Measurements from ENCODE around the gene SCAPER. TPM values are rescaled to one million over a fixed set of nuclear protein-coding genes. Genes with fewer than 3 reads are reported as not detected.

SCAPER gene
- total RNA-seq, 1 experiment from 2014 or later = 10.3 TPM

DNA sequence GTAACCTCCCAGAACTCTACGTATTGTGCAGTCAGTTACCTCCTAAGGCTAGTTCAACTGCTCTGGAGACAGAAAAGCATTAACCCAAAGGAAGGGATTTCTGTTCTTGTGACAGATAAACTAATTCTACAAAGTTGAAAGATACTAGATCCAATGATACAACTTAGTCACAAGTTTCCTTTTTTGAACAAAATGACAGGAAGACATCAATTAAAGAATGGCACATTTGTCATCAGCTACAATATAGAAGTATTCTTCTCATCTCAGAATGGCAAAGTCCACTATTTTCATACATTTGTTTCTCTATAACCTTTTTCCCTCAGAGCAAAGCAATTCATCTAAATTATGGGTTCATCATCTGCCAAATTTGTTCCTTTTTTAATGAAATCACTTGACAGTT is 524.9 kb downstream of the SCAPER start:
- H3K27ac Mint-ChIP-seq = no peak overlapping the region
- ATAC-seq (no peak), DNase-seq (ENCODE audit: low spot score) (no peak)
- H3K4me1 Mint-ChIP-seq = peaks cover 4% of the 10 kb centered on the region; the same call in 1 of the 2 replicates
- CTCF ChIA-PET = no interaction called here
- H3K9me3 Mint-ChIP-seq = no peaks in the 10 kb centered on the region
- H3K27me3 Mint-ChIP-seq (ENCODE audit: low read depth) = no peaks in the 10 kb centered on the region
- H3K4me3 Mint-ChIP-seq = no peak overlapping the region
- POLR2A ChIA-PET = no interaction called here
- TF ChIP-seq, protein P1, sequence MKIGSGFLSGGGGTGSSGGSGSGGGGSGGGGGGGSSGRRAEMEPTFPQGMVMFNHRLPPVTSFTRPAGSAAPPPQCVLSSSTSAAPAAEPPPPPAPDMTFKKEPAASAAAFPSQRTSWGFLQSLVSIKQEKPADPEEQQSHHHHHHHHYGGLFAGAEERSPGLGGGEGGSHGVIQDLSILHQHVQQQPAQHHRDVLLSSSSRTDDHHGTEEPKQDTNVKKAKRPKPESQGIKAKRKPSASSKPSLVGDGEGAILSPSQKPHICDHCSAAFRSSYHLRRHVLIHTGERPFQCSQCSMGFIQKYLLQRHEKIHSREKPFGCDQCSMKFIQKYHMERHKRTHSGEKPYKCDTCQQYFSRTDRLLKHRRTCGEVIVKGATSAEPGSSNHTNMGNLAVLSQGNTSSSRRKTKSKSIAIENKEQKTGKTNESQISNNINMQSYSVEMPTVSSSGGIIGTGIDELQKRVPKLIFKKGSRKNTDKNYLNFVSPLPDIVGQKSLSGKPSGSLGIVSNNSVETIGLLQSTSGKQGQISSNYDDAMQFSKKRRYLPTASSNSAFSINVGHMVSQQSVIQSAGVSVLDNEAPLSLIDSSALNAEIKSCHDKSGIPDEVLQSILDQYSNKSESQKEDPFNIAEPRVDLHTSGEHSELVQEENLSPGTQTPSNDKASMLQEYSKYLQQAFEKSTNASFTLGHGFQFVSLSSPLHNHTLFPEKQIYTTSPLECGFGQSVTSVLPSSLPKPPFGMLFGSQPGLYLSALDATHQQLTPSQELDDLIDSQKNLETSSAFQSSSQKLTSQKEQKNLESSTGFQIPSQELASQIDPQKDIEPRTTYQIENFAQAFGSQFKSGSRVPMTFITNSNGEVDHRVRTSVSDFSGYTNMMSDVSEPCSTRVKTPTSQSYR (CRISPR knock-in tag; IDR thresholded peaks at IDR 0.05) = no peak
- no peak for TF ChIP-seq CREB1 (CRISPR knock-in tag; IDR thresholded peaks at IDR 0.05)
- no peak for TF ChIP-seq ZNF263 (CRISPR knock-in tag; IDR thresholded peaks at IDR 0.05; ENCODE audit: low read depth)
- TF ChIP-seq, protein P2, sequence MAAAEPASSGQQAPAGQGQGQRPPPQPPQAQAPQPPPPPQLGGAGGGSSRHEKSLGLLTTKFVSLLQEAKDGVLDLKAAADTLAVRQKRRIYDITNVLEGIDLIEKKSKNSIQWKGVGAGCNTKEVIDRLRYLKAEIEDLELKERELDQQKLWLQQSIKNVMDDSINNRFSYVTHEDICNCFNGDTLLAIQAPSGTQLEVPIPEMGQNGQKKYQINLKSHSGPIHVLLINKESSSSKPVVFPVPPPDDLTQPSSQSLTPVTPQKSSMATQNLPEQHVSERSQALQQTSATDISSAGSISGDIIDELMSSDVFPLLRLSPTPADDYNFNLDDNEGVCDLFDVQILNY (CRISPR knock-in tag; IDR thresholded peaks at IDR 0.05) = no peak
- TF ChIP-seq NR1H2 (CRISPR knock-in tag; IDR thresholded peaks at IDR 0.05) = no peak
- TF ChIP-seq KAT7 (CRISPR knock-in tag; IDR thresholded peaks at IDR 0.05; ENCODE audit: borderline replicate concordance) = no peak
- no peak for TF ChIP-seq ETV6 (CRISPR knock-in tag; IDR thresholded peaks at IDR 0.05)
- TF ChIP-seq ELF4 (CRISPR knock-in tag; IDR thresholded peaks at IDR 0.05; ENCODE audit: low read depth) = no peak
- no peaks in the 10 kb centered on the region for H3K36me3 Mint-ChIP-seq

DNA sequence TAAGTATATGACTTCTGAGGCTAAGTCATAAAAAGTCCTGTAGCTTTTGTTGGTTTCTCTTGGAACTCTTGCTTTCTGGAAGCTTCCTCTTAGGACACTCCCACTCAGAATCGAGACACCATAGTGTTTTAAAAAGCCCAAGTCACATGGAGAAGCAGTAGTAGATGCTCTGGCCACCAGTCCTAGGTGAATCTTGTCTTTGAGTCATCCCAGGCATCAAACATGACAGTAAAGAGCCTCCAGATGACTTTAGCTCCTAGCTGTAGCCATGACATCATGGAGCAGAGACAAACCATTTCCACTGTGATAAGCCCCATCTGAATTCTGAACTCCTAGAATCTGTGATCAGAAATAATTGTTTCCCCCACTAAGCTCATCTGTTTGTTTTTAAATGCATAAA is 526.4 kb downstream of the SCAPER start:
- no peaks in the 10 kb centered on the region for H3K27me3 Mint-ChIP-seq (ENCODE audit: low read depth)
- H3K4me1 Mint-ChIP-seq = peaks cover 4% of the 10 kb centered on the region; the same call in 1 of the 2 replicates
- ATAC-seq (no peak), DNase-seq (ENCODE audit: low spot score) (no peak)
- CTCF ChIA-PET = no interaction called here
- no peaks in the 10 kb centered on the region for H3K9me3 Mint-ChIP-seq
- no peak overlapping the region for H3K4me3 Mint-ChIP-seq
- no peak overlapping the region for H3K27ac Mint-ChIP-seq
- no peaks in the 10 kb centered on the region for H3K36me3 Mint-ChIP-seq
- POLR2A ChIA-PET = interaction anchor here (0.6 kb wide), 2 partner anchors 116 to 237 kb away, joined by 4 to 9 read pairs; no protein-coding TSS in a partner anchor
- TF ChIP-seq CREB1 (CRISPR knock-in tag; IDR thresholded peaks at IDR 0.05) (no peak), MYBL2 (CRISPR knock-in tag; IDR thresholded peaks at IDR 0.05) (no peak), TCF7 (CRISPR knock-in tag; IDR thresholded peaks at IDR 0.05; ENCODE audit: low read depth) (no peak), NR1H2 (CRISPR knock-in tag; IDR thresholded peaks at IDR 0.05) (no peak), ZNF219 (CRISPR knock-in tag; IDR thresholded peaks at IDR 0.05; ENCODE audit: borderline replicate concordance) (no peak), ZNF396 (CRISPR knock-in tag; IDR thresholded peaks at IDR 0.05; ENCODE audit: borderline replicate concordance) (no peak), ZNF671 (CRISPR knock-in tag; IDR thresholded peaks at IDR 0.05) (no peak)
- TF ChIP-seq, protein P3, sequence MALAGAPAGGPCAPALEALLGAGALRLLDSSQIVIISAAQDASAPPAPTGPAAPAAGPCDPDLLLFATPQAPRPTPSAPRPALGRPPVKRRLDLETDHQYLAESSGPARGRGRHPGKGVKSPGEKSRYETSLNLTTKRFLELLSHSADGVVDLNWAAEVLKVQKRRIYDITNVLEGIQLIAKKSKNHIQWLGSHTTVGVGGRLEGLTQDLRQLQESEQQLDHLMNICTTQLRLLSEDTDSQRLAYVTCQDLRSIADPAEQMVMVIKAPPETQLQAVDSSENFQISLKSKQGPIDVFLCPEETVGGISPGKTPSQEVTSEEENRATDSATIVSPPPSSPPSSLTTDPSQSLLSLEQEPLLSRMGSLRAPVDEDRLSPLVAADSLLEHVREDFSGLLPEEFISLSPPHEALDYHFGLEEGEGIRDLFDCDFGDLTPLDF (CRISPR knock-in tag; IDR thresholded peaks at IDR 0.05) = no peak
- TF ChIP-seq, protein P1 (CRISPR knock-in tag; IDR thresholded peaks at IDR 0.05) = no peak
- TF ChIP-seq, protein P4, sequence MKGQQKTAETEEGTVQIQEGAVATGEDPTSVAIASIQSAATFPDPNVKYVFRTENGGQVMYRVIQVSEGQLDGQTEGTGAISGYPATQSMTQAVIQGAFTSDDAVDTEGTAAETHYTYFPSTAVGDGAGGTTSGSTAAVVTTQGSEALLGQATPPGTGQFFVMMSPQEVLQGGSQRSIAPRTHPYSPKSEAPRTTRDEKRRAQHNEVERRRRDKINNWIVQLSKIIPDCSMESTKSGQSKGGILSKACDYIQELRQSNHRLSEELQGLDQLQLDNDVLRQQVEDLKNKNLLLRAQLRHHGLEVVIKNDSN (CRISPR knock-in tag; IDR thresholded peaks at IDR 0.05) = no peak
- TF ChIP-seq, protein P5, sequence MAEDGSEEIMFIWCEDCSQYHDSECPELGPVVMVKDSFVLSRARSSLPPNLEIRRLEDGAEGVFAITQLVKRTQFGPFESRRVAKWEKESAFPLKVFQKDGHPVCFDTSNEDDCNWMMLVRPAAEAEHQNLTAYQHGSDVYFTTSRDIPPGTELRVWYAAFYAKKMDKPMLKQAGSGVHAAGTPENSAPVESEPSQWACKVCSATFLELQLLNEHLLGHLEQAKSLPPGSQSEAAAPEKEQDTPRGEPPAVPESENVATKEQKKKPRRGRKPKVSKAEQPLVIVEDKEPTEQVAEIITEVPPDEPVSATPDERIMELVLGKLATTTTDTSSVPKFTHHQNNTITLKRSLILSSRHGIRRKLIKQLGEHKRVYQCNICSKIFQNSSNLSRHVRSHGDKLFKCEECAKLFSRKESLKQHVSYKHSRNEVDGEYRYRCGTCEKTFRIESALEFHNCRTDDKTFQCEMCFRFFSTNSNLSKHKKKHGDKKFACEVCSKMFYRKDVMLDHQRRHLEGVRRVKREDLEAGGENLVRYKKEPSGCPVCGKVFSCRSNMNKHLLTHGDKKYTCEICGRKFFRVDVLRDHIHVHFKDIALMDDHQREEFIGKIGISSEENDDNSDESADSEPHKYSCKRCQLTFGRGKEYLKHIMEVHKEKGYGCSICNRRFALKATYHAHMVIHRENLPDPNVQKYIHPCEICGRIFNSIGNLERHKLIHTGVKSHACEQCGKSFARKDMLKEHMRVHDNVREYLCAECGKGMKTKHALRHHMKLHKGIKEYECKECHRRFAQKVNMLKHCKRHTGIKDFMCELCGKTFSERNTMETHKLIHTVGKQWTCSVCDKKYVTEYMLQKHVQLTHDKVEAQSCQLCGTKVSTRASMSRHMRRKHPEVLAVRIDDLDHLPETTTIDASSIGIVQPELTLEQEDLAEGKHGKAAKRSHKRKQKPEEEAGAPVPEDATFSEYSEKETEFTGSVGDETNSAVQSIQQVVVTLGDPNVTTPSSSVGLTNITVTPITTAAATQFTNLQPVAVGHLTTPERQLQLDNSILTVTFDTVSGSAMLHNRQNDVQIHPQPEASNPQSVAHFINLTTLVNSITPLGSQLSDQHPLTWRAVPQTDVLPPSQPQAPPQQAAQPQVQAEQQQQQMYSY (CRISPR knock-in tag; IDR thresholded peaks at IDR 0.05) = no peak
- TF ChIP-seq, protein P6, sequence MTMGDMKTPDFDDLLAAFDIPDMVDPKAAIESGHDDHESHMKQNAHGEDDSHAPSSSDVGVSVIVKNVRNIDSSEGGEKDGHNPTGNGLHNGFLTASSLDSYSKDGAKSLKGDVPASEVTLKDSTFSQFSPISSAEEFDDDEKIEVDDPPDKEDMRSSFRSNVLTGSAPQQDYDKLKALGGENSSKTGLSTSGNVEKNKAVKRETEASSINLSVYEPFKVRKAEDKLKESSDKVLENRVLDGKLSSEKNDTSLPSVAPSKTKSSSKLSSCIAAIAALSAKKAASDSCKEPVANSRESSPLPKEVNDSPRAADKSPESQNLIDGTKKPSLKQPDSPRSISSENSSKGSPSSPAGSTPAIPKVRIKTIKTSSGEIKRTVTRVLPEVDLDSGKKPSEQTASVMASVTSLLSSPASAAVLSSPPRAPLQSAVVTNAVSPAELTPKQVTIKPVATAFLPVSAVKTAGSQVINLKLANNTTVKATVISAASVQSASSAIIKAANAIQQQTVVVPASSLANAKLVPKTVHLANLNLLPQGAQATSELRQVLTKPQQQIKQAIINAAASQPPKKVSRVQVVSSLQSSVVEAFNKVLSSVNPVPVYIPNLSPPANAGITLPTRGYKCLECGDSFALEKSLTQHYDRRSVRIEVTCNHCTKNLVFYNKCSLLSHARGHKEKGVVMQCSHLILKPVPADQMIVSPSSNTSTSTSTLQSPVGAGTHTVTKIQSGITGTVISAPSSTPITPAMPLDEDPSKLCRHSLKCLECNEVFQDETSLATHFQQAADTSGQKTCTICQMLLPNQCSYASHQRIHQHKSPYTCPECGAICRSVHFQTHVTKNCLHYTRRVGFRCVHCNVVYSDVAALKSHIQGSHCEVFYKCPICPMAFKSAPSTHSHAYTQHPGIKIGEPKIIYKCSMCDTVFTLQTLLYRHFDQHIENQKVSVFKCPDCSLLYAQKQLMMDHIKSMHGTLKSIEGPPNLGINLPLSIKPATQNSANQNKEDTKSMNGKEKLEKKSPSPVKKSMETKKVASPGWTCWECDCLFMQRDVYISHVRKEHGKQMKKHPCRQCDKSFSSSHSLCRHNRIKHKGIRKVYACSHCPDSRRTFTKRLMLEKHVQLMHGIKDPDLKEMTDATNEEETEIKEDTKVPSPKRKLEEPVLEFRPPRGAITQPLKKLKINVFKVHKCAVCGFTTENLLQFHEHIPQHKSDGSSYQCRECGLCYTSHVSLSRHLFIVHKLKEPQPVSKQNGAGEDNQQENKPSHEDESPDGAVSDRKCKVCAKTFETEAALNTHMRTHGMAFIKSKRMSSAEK (CRISPR knock-in tag; IDR thresholded peaks at IDR 0.05; ENCODE audit: borderline replicate concordance) = no peak

Data from WTC11 (cell line).